ENCODE measurements around the gene NKX2-4. TPM values are rescaled to one million over a fixed set of nuclear protein-coding genes. Genes with fewer than 3 reads are reported as not detected.

The NKX2-4 gene
- total RNA-seq = not detected

DNA sequence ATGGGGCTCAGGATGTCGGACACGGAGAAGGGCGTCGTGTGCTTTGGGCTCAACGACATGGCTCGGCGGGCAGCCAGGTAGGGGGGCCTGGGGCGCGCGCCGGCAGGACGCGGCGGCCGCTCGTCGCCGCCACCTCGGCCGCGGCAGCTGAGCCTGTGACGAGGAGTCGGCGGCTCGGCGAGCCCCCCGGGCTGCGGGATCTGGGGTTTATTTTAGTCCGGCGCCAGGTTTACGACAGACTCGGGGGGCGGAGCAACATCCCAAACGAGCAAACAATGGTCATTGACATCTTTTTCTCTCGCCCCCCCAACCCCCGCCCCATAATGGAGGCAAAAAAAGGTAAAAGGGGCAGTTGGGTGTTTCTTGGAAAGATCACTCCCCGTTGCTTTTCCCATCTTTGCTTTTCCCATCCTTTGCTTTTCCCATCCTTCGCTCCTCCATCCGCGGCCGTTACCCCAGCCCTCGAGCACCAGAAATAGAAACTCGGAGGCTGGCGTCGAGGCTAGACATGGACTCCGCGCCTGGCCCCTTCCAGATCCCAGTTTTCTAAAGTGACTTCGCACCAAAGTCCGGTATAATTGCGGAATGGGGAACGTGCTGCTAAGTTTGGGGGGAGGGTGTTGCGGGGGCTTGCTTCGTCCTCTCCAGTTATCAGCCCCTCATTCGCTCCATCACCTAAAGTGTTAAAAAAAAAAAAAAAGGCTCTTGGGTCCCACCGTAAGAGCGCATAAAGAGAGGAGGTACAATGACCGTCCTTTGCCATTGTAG, at the start of gene NKX2-4:
Gene NKX2-4, minus strand, starts transcription at position 186 of the 768 bp plus-strand sequence. Its CDS starts 127 bp downstream, at position 59.

Small RNAs within 50 kb of the gene (small RNA-seq; reads per million reads assigned to genes)
- gene RN7SKP140 (ENCODE audit: low replicate concordance) = not detected

Other genes starting within 250 kb of the NKX2-4 start
- gene XRN2, start 94.2 kb downstream of the NKX2-4 start, total RNA-seq = 57.4 TPM
- gene NKX2-2, start 116.5 kb upstream of the NKX2-4 start, total RNA-seq = not detected